GM21528 (cell line): ENCODE data around the gene PRKCG.

ENCODE experiments used
- ATAC-seq: cut with Tn5 transposase; IDR thresholded peaks from one replicate; pipeline ENCODE4 v1.9.1; 2021; ENCODE audit warnings: mild to moderate bottlenecking, moderate library complexity; ENCODE audit not compliant: unreplicated experiment, low FRiP score

Gene PRKCG

GRCh38 chr19:53870485-53870844 lies 11.5 kb upstream of the PRKCG start:
- no peak for ATAC-seq

- no peak for ATAC-seq
These were observed 10.5 kb upstream of the PRKCG start for GRCh38 chr19:53871454-53871853.

GRCh38 chr19:53872762-53873161 lies 9.2 kb upstream of the PRKCG start:
- no peak for ATAC-seq

GRCh38 chr19:53873773-53874605 lies 8.0 kb upstream of the PRKCG start:
- no peak for ATAC-seq

- ATAC-seq, result no peak
These were observed 7.4 kb upstream of the PRKCG start for GRCh38 chr19:53874606-53874990.

GRCh38 chr19:53875602-53876325 lies 6.2 kb upstream of the PRKCG start:
- no peak for ATAC-seq

GRCh38 chr19:53876651-53877224 lies 5.3 kb upstream of the PRKCG start:
- no peak for ATAC-seq

GRCh38 chr19:53877361-53877766 lies 4.6 kb upstream of the PRKCG start:
- no peak for ATAC-seq

GRCh38 chr19:53878776-53879139 lies 3.2 kb upstream of the PRKCG start:
- ATAC-seq, result no peak

- ATAC-seq, result peak; percentile 88
These were observed 2.6 kb upstream of the PRKCG start for GRCh38 chr19:53879140-53880081.

- no peak for ATAC-seq
These were observed 1.1 kb upstream of the PRKCG start for GRCh38 chr19:53880711-53881481.

- ATAC-seq, result no peak
These were observed 524 bp downstream of the PRKCG start for GRCh38 chr19:53882391-53883050.

GRCh38 chr19:53883231-53883661 lies 1.2 kb downstream of the PRKCG start:
- no peak for ATAC-seq

GRCh38 chr19:53883741-53884140 lies 1.7 kb downstream of the PRKCG start:
- no peak for ATAC-seq

GRCh38 chr19:53884256-53884655 lies 2.3 kb downstream of the PRKCG start:
- no peak for ATAC-seq

- no peak for ATAC-seq
These were observed 3.0 kb downstream of the PRKCG start for GRCh38 chr19:53885036-53885435.

GRCh38 chr19:53892301-53892980 lies 10.4 kb downstream of the PRKCG start:
- ATAC-seq, result no peak

GRCh38 chr19:53892981-53893325 lies 11.0 kb downstream of the PRKCG start:
- ATAC-seq, result no peak

GRCh38 chr19:53894707-53895106 lies 12.7 kb downstream of the PRKCG start:
- no peak for ATAC-seq
